Measurements from ENCODE around the gene MAGI1. TPM values are rescaled to one million over a fixed set of nuclear protein-coding genes. Genes with fewer than 3 reads are reported as not detected.

The MAGI1 gene
- total RNA-seq, 1 donor from 2014 or later = 21.9 TPM

- TF ChIP-seq, protein P1, sequence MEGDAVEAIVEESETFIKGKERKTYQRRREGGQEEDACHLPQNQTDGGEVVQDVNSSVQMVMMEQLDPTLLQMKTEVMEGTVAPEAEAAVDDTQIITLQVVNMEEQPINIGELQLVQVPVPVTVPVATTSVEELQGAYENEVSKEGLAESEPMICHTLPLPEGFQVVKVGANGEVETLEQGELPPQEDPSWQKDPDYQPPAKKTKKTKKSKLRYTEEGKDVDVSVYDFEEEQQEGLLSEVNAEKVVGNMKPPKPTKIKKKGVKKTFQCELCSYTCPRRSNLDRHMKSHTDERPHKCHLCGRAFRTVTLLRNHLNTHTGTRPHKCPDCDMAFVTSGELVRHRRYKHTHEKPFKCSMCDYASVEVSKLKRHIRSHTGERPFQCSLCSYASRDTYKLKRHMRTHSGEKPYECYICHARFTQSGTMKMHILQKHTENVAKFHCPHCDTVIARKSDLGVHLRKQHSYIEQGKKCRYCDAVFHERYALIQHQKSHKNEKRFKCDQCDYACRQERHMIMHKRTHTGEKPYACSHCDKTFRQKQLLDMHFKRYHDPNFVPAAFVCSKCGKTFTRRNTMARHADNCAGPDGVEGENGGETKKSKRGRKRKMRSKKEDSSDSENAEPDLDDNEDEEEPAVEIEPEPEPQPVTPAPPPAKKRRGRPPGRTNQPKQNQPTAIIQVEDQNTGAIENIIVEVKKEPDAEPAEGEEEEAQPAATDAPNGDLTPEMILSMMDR (IDR thresholded peaks at IDR 0.05) = no peak
- H3K9me3 Mint-ChIP-seq (ENCODE audit: unreplicated experiment) = no peaks in the 10 kb centered on the region
- DNase-seq (ENCODE audit: extremely low spot score, unreplicated experiment) = no peak
- H3K27ac Mint-ChIP-seq (ENCODE audit: unreplicated experiment) = no peak overlapping the region
- H3K27me3 Mint-ChIP-seq (ENCODE audit: unreplicated experiment) = no peaks in the 10 kb centered on the region
- H3K36me3 Mint-ChIP-seq (ENCODE audit: unreplicated experiment) = peaks cover 4% of the 10 kb centered on the region
- no peak overlapping the region for H3K4me3 Mint-ChIP-seq (ENCODE audit: unreplicated experiment)
- peaks cover 4% of the 10 kb centered on the region for H3K4me1 Mint-ChIP-seq (ENCODE audit: unreplicated experiment)
Measured at GRCh38 chr3:65490114-65490513, 548.6 kb downstream of the MAGI1 start.

DNA sequence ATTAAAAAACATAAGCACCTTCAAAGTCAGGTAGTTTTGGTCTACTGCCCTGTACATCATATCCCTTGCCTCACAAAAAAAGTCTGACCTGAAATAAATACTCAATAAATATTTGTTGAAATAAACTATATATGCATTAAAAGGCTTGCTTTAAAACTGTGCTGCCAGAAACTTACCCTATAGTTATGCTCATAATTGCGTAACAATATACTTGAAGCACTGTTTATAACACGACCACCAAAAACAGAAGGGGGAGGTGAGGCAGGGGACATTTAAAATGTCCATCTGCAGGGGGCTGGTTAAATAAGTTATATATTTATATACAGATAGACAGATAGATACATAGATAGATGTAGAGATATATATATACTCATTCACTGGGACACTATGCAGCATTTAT lies 549.5 kb downstream of the MAGI1 start:
- peaks cover 4% of the 10 kb centered on the region for H3K4me1 Mint-ChIP-seq (ENCODE audit: unreplicated experiment)

DNA sequence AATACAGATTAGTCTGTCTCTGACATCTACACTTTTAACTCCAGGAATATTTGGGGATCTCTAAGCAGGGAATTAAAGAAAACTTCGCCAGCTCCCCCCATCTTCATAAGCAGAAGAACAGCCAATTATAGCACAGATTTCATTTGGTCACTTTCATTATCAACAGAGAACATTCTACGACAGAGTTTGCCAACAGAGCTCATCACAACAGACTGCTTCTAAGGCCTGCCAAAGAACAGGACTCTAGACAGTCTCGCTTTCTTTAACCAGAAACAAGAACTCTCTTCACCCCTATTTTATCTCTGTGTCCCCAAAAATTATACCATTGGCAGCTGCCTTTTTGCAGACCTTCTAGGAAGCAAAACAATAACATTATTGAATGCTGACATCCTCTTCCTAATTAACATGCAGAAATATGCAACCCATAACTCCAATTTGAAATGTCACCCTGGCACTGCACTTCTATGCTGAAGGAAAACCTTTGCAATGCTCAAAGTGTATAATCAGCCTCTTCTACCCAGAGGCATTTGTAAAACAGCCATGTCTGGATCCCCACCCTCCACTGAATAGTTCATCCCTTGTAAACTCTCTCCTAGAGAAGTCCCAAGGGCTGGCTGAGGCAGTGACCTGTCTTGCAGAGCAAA lies 552.8 kb downstream of the MAGI1 start:
- Mint-ChIP-seq H3K9me3 (ENCODE audit: unreplicated experiment) (no peaks in the 10 kb centered on the region), H3K4me3 (ENCODE audit: unreplicated experiment) (no peak overlapping the region), H3K36me3 (ENCODE audit: unreplicated experiment) (no peaks in the 10 kb centered on the region), H3K27ac (ENCODE audit: unreplicated experiment) (no peak overlapping the region), H3K27me3 (ENCODE audit: unreplicated experiment) (no peaks in the 10 kb centered on the region), H3K4me1 (ENCODE audit: unreplicated experiment) (peaks cover 15% of the 10 kb centered on the region)
- TF ChIP-seq, protein P1 (IDR thresholded peaks at IDR 0.05) = no peak
- no peak for DNase-seq (ENCODE audit: extremely low spot score, unreplicated experiment)

More for the DNA sequence above, 549.5 kb downstream of the MAGI1 start:
- H3K36me3 Mint-ChIP-seq (ENCODE audit: unreplicated experiment) = peaks cover 4% of the 10 kb centered on the region
- TF ChIP-seq, protein P1 (IDR thresholded peaks at IDR 0.05) = no peak
- H3K27me3 Mint-ChIP-seq (ENCODE audit: unreplicated experiment) = no peaks in the 10 kb centered on the region
- DNase-seq (ENCODE audit: extremely low spot score, unreplicated experiment) = no peak
- no peak overlapping the region for H3K27ac Mint-ChIP-seq (ENCODE audit: unreplicated experiment)
- no peak overlapping the region for H3K4me3 Mint-ChIP-seq (ENCODE audit: unreplicated experiment)
- no peaks in the 10 kb centered on the region for H3K9me3 Mint-ChIP-seq (ENCODE audit: unreplicated experiment)

- H3K9me3 Mint-ChIP-seq (ENCODE audit: unreplicated experiment) = no peaks in the 10 kb centered on the region
- H3K4me1 Mint-ChIP-seq (ENCODE audit: unreplicated experiment) = peaks cover 15% of the 10 kb centered on the region
- no peaks in the 10 kb centered on the region for H3K36me3 Mint-ChIP-seq (ENCODE audit: unreplicated experiment)
- DNase-seq (ENCODE audit: extremely low spot score, unreplicated experiment) = no peak
- H3K4me3 Mint-ChIP-seq (ENCODE audit: unreplicated experiment) = no peak overlapping the region
- no peak overlapping the region for H3K27ac Mint-ChIP-seq (ENCODE audit: unreplicated experiment)
- TF ChIP-seq, protein P1 (IDR thresholded peaks at IDR 0.05) = no peak
- no peaks in the 10 kb centered on the region for H3K27me3 Mint-ChIP-seq (ENCODE audit: unreplicated experiment)
Measured at GRCh38 chr3:65484964-65485363, 553.8 kb downstream of the MAGI1 start.

DNA sequence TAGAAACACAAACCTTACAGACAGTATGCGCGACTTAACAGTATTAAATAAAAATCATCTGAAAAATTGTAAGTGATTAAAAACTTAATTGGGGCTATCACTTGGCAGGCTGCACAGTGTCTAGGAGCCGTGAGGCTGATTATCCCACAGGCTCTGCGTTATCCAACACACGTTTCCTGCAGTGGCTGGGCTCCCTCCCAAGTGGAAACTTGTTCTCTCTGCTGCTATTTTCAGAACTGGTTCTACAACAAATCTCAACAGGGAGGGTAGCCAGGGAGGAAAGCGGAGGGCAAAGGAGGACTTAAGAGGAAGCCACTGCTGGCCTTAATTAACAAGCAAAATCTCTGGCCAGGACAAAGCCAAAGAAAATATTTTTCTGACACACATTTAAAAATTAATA lies 555.2 kb downstream of the MAGI1 start:
- no peaks in the 10 kb centered on the region for H3K36me3 Mint-ChIP-seq (ENCODE audit: unreplicated experiment)
- no peak overlapping the region for H3K27ac Mint-ChIP-seq (ENCODE audit: unreplicated experiment)
- DNase-seq (ENCODE audit: extremely low spot score, unreplicated experiment) = no peak
- peaks cover 15% of the 10 kb centered on the region for H3K4me1 Mint-ChIP-seq (ENCODE audit: unreplicated experiment)
- H3K4me3 Mint-ChIP-seq (ENCODE audit: unreplicated experiment) = no peak overlapping the region
- TF ChIP-seq, protein P1 (IDR thresholded peaks at IDR 0.05) = no peak
- H3K27me3 Mint-ChIP-seq (ENCODE audit: unreplicated experiment) = no peaks in the 10 kb centered on the region
- H3K9me3 Mint-ChIP-seq (ENCODE audit: unreplicated experiment) = no peaks in the 10 kb centered on the region

All from osteocyte (in vitro differentiated cells).